Tibial nerve (tissue), 3 donors: ENCODE measurements around the gene ARMH2.

Experiments
- CTCF ChIP-seq, 5 experiments: fragments of 200-600 bp in 3 of 5; fragments of 450-650 bp in 2 of 5; sonication (generic) in 3 of 5; IDR thresholded peaks; one replicate each; pipeline ENCODE4 v1.5.1; 2016 to 2019; ENCODE audit warnings: antibody characterized with exemption in 5 of 5, mild to moderate bottlenecking in 3 of 5, moderate library complexity in 2 of 5
- POLR2A ChIP-seq, 2 donors: fragments of 450-650 bp; IDR thresholded peaks; one replicate each; pipeline ENCODE4 v1.6.1; 2017; ENCODE audit warnings: antibody characterized with exemption in 2 of 2, mild to moderate bottlenecking in 2 of 2, moderate library complexity in 2 of 2

- TF ChIP-seq POLR2A (IDR thresholded peaks at IDR 0.05) (no peak), CTCF (IDR thresholded peaks at IDR 0.05) (no peak)
Measured at GRCh38 chr6:24798740-24799540, at the start of gene ARMH2.
